Skin epidermis (tissue), 12 donors: Measurements from ENCODE around the gene ACAD10.
"Not testable (repeated sequence)": the region's sequence is repeated elsewhere in the genome, so short reads cannot be mapped to it uniquely, and the experiment has no call there.

Experiments used
- H3K27ac ChIP-seq, 21 experiments: fragments of 200-600 bp; sonication (generic) in 11 of 21; one replicate each; pipeline ENCODE4 v1.5.0; 2020; ENCODE audit warnings: mild to moderate bottlenecking in 3 of 21, inconsistent platforms in 2 of 21, moderate library complexity in 2 of 21
- H3K4me3 ChIP-seq, 7 experiments: fragments of 200-600 bp; sonication (generic) in 2 of 7; one replicate each; pipeline ENCODE4 v1.5.0; 2020; ENCODE audit warnings: inconsistent platforms in 2 of 7, mild to moderate bottlenecking in 2 of 7, moderate library complexity in 1 of 7

The ACAD10 gene

DNA sequence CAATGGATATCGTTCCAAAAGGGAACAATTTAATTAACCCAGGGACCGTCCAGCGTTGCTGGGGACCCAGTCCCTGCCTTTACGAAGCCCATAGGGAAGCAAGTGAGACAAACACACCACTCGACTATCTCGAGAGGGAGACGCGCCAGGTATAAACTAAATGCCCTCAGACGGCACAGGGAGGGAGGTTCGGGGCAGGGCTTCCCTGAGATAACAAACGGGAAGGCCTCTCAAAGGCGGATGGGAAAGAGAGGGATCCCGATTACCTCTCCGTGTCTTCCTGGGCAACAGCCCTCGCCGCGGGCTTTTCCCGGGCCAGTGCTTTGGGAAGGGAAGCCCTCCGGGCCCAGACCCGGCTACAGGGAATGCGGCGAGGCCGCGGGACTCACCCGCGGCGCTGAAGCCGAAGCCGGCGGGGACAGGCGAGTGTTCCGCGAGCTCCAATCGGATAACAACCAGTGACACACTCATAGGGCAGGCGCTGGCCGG is 487 bp upstream of the ACAD10 start:
- H3K4me3 ChIP-seq: peak overlapping the region; percentile 68 to 99 (median 89)
- H3K27ac ChIP-seq: peak overlapping the region; percentile 73 to 96 (median 92)

DNA sequence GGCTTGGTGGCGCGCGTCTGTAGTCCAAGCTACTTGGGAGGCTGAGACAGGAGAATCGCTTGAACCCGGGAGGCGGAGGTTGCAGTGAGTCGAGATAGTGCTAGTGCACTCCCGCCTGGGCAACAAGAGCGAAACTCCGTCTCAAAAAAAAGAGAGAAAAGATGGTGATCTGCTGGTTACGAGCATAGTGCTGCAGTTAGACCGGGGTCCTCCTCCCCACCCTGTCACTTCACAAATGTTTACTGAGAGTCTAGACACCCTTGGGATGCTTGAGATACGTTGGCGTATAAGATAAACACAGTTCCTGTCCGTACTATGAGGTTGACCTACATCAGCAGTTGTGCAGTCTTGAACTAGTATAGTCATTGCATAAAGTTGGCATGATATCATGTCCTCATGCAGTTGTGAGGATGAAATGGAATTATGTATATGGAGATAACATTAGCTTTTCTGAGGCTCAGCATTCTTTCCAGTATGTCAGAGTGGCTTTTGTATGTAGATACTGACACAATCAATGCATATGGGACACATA is 787 bp downstream of the ACAD10 start:
- Histone ChIP-seq H3K4me3 (peak overlapping the region; percentile 68 to 99 (median 89)), H3K27ac (peak overlapping the region; percentile 63 to 96 (median 92))

DNA sequence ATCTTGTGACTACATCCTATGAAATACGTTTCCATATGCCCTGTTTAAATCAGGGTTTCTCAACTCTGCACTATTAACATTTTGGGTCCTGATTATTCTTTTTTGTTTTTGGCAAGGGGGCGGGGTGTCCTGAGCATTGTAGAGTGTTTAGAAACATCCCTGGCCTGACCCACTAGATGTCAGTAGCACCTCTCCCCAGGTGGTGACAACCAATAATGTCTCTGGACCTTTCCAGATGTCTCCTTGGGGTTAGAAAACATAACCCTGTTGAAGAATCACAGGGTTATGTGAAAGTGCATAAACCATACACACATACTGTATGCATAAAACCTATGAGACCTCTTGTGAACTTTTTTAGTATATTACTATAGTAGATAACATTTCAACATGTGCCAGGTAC is 1.4 kb downstream of the ACAD10 start:
- no peak overlapping the region for H3K27ac ChIP-seq
- H3K4me3 ChIP-seq: no peak overlapping the region

DNA sequence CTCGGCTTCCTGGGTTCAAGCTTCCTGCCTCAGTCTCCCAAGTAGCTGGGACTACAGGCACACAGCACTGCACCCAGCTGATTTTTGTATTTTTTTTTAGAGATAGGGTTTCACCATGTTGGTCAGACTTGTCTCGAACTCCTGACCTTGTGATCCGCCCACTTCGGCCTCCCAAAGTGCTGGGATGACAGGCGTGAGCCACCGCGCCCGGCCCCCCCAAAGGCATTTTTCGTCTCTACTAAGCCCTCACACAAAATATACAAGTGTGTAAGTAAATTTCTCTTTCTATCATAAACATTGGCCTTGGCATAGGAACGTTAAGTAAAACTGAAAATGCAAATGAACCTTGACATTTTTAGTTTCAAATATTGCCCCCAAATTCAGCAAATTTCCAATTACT is 2.1 kb downstream of the ACAD10 start:
- Histone ChIP-seq H3K27ac (no peak overlapping the region), H3K4me3 (no peak overlapping the region)

DNA sequence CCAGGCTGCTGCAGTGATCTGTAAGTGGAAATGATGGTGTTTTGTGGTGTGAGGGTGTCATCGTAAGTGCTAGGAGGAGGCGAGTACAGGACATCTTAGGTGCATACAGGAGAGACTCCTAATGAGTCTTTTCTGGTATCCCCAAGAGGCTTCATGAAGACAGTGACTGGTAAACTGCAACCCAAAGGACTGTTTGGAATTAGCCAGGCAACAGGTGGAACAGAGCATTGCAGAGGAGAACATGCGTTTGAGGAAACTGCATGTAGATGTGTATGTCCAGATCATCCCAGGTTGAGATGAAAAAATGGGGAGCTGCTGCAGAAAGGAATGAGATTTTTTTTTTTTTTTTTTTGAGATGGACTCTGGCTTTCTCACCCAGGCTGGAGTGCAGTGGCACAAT is 5.4 kb downstream of the ACAD10 start:
- Histone ChIP-seq H3K27ac (no peak overlapping the region), H3K4me3 (no peak overlapping the region)

DNA sequence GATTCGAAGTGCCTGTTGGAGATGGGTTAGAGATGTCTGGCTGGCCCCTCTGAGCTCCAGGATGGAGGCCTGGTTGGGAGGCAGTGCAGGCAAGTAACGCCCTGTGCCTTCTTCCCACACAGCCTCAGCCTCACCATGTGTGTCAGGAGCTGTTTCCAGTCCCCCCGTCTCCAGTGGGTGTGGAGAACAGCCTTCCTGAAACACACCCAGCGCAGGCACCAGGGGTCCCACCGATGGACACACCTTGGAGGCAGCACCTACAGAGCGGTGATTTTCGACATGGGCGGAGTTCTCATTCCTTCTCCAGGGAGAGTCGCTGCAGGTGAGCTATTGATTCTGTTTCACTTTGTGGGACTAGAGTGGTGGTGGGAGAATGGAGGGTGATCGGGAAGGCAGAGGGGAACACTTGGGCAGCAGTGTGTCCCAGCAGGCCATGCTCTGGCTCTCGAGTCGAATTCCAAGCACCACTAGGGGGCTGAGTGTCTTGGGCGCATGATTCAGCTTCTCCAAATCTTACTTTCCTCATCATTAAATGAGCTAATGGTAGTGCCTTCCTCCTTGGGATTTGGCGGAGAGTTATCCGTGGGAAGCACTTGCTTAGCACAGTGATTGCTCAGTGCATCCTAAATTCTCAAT is 6.8 kb downstream of the ACAD10 start:
- no peak overlapping the region for H3K27ac ChIP-seq
- H3K4me3 ChIP-seq: no peak overlapping the region

DNA sequence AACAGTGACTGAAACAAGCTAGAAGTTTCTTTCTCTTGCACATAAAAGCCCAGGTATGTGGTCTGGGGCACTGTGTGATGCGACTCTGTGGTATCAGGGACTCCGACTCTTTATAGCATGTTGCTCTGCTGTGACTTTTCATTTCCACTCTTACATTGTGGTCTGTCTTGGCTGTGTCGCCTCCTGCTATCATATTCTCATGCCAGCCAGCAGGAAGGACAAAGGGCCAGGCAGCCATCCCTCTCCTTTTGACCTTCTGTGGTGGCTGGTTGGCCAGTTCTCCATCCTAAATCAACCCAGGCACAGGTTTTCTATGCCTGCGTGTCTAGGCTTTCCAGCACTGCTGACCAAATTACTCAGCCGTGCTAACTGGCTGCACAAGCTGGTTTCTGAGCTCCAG is 8.0 kb downstream of the ACAD10 start:
- no peak overlapping the region for H3K27ac ChIP-seq
- no peak overlapping the region for H3K4me3 ChIP-seq

DNA sequence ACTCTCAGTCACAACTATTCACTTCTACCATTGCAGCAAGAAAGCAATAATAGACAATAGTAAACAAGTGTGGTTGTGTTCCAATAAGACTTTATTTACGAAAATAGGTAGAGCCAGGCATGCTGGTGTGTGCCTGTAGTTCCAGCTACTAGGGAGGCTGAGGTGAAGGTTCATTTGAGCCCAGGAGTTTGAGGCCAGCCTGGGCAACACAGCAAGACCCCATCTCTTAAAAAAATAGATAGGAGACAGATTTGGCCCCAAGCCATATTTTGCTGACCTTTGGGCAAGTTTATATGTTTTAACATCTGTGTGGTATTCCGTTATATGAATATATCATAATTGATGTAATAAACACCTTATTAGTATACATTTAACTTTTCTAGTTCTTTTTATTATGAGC is 14.1 kb downstream of the ACAD10 start:
- no peak overlapping the region for H3K27ac ChIP-seq
- no peak overlapping the region for H3K4me3 ChIP-seq

DNA sequence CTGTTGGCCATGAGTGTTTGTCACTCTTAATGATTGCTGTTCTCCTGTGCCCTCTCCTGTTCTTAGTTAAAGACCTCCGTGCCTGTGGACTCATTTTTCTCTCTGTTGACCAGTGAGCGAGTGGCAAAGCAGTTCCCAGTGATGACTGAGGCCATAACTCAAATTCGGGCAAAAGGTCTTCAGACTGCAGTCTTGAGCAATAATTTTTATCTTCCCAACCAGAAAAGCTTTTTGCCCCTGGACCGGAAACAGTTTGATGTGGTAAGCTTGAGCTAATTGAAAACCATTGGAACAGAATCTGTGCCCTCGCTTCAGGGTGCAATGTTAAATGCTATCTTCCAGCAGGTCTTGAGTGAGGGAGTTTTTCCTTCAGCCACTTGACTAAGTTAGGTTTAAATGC is 19.8 kb downstream of the ACAD10 start:
- no peak overlapping the region for H3K27ac ChIP-seq
- H3K4me3 ChIP-seq: no peak overlapping the region

DNA sequence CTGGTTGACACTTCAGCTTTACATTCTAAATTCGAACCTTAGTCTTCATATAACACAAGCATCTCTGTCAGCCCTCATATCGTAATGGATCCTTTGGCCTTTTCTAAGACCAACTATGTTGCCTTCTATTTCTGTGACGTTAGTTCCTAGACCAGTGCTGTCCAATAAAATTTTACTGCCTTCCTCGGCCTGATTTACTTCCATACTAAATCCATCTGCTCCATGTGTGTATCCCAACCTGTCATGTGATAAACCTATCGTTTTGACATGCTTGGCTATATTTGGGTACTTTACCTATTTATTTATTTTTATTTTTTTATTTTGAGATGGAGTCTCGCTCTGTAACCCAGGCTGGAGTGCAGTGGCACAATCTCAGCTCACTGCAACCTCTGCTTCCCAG is 20.3 kb downstream of the ACAD10 start:
- Histone ChIP-seq H3K27ac (no peak overlapping the region), H3K4me3 (no peak overlapping the region)

DNA sequence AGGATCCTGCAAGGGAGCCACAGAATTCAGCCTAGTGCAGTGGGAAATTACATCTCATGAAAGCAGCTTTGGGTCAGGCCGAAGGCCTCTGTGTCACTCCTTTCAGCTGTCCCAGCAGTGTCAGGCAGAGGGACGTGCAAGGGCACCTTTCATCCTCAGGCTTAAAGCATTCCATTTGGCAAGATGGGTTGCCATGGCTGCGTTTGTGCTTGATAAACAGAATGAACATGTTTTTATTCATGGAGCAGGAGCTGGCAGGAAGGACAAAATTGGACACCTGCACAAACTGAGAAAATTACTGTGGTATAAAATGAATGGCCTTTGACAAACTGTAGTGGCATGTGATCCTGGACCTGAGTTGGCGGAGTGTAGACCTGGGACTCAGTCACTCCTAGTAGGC is 29.4 kb downstream of the ACAD10 start:
- no peak overlapping the region for H3K27ac ChIP-seq
- H3K4me3 ChIP-seq: no peak overlapping the region

DNA sequence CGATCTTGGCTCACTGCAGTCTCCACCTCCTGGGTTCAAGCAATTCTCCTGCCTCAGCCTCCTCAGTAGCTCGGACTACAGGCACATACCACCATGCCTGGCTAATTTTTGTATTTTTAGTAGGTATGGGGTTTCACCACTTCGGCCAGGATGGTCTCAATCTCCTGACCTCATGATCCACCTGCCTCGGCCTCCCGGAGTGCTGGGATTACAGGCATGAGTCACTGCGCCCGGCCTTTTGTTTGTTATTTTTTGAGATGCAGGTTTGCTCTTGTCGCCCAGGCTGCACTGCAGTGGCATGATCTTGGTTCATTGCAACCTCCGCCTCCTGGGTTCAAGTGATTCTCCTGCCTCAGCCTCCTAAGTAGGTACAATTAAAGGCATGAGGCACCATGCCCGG is 33.5 kb downstream of the ACAD10 start:
- H3K27ac ChIP-seq, H3K4me3 ChIP-seq: not testable (repeated sequence)

DNA sequence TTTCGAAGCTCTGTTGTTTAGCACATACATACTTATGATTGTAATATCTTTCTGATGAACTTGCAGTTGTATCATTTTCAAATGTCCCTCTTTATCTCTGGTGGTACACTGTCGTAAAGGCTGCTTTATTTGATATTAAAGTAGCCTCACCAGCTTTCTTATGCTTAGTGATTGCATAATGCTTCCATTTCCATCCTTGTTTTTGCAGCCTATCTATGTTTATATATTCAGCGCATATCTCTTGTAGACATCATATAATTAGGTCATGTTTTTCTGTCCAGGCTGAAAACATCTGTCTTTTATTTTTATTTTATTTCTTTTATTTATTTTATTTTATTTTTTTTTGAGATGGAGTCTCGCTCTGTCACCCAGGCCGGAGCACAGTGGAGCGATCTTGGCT is 34.6 kb downstream of the ACAD10 start:
- Histone ChIP-seq H3K27ac (no peak overlapping the region), H3K4me3 (no peak overlapping the region)

DNA sequence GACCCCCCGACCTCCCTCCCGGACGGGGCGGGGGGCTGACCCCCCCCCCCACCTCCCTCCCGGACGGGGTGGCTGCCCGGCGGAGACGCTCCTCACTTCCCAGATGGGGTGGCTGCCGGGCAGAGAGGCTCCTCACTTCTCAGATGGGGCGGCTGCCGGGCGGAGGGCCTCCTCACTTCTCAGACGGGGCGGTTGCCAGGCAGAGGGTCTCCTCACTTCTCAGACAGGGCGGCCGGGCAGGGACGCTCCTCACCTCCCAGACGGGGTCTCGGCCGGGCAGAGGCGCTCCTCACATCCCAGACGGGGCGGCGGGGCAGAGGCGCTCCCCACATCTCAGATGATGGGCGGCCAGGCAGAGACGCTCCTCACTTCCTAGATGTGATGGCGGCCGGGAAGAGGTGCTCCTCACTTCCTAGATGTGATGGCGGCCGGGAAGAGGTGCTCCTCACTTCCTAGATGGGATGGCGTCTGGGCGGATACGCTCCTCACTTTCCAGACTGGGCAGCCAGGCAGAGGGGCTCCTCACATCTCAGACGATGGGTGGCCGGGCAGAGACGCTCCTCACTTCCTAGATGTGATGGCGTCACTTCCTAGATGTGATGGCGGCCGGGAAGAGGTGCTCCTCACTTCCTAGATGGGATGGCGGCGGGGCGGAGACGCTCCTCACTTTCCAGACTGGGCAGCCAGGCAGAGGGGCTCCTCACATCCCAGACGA is 38.0 kb downstream of the ACAD10 start:
- not testable (repeated sequence) for H3K4me3 ChIP-seq, H3K27ac ChIP-seq

DNA sequence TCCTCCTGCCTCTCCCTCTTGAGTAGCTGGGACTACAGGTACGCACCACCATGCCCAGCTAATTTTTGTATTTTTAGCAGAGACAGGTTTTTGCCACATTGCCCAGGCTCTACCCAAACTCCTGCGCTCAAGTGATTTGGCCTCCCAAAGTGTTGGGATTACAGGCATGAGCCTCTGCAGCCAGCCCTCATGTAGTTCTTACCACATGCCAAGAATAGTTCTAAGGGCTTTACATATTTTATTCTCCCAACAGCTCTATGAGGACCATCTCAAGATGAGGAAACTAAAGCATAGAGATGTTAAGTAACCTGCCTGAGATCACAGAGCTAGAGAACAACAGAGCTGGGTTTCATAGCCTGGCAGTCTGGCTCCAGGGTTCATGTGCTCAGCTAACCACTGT is 42.9 kb downstream of the ACAD10 start:
- H3K4me3 ChIP-seq: no peak overlapping the region
- H3K27ac ChIP-seq: no peak overlapping the region

DNA sequence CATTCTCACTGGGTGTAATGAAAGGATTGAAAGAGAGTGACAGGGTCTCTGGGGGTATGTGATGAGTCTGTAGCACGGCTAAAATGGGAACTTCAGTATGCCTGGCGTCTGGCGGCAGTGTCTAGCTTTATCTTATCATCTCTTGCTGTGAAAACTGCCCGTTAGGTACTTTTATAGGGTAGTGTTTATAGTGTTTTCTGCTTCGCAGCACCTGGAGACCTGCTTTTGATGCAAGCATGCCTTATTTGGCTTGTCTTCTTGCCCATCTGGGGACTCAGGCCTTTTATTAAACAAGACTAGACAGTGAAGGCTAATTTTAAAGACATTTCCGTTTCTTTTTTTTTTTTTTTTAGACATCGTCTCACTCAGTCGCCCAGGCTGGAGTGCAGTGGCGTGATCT is 44.6 kb downstream of the ACAD10 start:
- Histone ChIP-seq H3K4me3 (no peak overlapping the region), H3K27ac (no peak overlapping the region)

DNA sequence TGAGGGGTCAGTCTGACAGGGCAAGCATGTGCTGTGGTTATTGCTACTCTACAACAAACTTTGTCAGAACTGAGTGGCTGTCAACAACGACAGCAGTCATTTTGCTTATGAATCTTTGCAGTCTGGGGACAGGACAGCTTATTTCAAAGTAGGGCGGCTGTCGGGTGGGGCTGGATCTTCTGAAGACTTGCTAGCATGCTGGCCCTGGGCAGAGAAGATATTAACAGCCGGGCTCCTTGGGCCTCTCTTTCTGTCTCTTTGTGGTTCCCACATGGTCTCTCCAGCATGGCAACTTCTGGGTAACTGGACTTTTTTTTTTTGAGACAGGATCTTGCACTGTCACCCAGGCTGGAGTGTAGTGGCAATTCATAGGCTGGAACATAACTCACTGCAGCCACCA is 46.9 kb downstream of the ACAD10 start:
- H3K27ac ChIP-seq: no peak overlapping the region
- H3K4me3 ChIP-seq: no peak overlapping the region

DNA sequence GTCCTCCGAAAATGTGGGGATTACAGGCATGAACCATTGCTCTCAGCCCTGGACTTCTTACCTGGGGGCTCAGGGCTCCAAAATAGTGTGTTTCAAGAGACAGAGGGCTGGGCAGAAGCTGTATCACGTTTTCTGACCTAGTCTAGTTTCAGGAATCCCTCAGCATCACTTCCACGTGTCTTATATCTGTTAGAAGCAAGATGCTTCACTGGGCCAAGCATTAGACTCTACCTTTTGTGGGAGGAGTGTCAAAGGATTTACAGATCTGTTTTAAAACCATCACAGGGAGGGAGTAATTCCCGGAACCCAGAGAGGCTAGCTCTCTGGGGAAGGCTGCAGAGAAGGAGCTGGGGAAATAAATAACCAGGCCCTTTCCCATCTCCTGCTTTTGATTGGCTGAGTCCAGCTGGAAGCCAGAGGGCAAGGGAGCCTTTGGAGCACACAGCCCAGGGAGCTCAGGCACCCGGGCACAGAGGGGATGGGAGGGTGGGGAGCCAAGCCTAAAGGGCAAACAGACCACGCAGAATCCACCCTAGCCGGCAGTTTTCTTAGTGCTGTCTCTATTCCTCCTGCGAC is 47.6 kb downstream of the ACAD10 start:
- Histone ChIP-seq H3K27ac (no peak overlapping the region), H3K4me3 (no peak overlapping the region)

DNA sequence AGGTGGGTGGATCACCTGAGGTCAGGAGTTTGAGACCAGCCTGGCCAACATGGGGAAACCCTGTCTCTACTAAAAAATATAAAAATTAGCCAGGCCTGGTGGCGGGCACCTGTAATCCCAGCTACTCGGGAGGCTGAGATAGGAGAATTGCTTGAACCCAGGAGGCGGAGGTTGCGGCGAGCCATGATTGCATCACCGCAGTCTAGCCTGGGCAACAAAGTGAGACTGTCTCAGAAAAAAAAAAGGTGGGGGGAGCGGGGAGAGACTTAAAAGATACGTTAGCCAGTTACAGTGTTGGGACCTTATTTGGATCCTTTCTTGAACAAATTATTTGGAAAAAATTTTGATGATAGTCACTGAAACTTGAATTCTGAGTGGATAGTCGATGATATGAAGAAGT is 53.7 kb downstream of the ACAD10 start:
- not testable (repeated sequence) for H3K27ac ChIP-seq, H3K4me3 ChIP-seq

DNA sequence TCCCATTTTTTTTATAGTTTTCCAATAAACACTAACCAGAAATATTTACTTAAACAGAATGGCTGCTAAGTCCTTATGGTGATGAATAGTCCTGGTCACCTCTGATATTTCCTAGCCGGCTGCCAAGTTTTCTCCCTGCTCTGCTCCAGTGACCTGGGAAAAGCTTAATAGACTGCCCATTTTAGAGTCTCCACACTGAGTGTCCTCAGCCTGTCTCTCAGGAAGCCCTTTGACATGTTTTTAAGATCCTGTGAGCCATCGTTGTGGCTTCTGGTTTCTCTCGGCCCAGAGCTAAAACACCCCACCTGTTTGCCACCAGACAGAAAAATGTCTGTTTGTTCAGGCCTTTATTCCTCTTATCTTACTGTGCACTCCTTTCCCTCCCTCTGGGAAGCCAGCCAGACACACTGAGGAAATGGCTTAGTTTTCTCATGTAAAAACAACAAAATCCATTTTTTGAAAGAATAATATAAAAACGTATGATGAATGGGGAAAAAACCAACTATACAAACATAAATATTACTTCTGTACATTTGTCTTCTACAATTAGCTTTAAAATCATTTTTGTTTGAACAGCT is 55.5 kb downstream of the ACAD10 start:
- H3K4me3 ChIP-seq: no peak overlapping the region
- no peak overlapping the region for H3K27ac ChIP-seq

DNA sequence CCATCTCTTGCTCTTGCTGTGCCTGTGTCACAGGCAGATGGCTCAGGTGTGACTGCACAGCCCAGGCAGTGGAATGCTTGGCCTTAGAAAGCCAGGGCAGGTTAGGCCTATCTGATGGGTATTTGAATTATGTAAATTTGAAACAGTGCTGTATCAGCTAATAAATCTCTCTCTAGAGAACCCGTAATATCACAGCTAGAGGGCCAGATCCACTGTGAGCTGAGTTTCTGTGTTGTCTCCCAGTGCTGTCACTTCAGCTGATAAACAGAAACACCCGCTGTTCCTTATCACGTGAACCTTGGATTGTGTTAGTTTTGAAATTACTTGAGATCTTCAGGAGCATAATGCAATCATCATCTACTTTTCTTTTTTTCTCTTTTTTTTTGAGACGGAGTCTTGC is 59.4 kb downstream of the ACAD10 start:
- Histone ChIP-seq H3K27ac (no peak overlapping the region), H3K4me3 (no peak overlapping the region)
